GM19455 (cell line): ENCODE data around the gene LRRC61.
"Not testable (repeated sequence)": the region's sequence is repeated elsewhere in the genome, so short reads cannot be mapped to it uniquely, and the experiment has no call there.

Experiments used
- ATAC-seq: cut with Tn5 transposase; IDR thresholded peaks from one replicate; pipeline ENCODE4 v1.9.1; 2021; ENCODE audit not compliant: unreplicated experiment

The LRRC61 gene

GRCh38 chr7:150381096-150381495 lies 57.9 kb downstream of the LRRC61 start:
- ATAC-seq: no peak

GRCh38 chr7:150381785-150382122 lies 58.6 kb downstream of the LRRC61 start:
- no peak for ATAC-seq

- ATAC-seq: no peak
Observed at GRCh38 chr7:150382123-150382843, 59.1 kb downstream of the LRRC61 start.

GRCh38 chr7:150382844-150383225 lies 59.7 kb downstream of the LRRC61 start:
- ATAC-seq: no peak

GRCh38 chr7:150383710-150384397 lies 60.7 kb downstream of the LRRC61 start:
- ATAC-seq: no peak

GRCh38 chr7:150384406-150385301 lies 61.5 kb downstream of the LRRC61 start:
- ATAC-seq: no peak

- no peak for ATAC-seq
Observed at GRCh38 chr7:150385302-150385723, 62.2 kb downstream of the LRRC61 start.

- not testable (repeated sequence) for ATAC-seq
Observed at GRCh38 chr7:150385884-150386283, 62.7 kb downstream of the LRRC61 start.
